Amniotic epithelial cell (primary cell): ENCODE measurements around the gene TARP.
"Not testable (repeated sequence)": the region's sequence is repeated elsewhere in the genome, so short reads cannot be mapped to it uniquely, and the experiment has no call there.

Experiments
- DNase-seq: peaks from one replicate; pipeline ENCODE4 v3.0.0-alpha.2; 2010; ENCODE audit warnings: low read depth

TARP gene

GRCh38 chr7:38262545-38262944 lies 10.9 kb downstream of the TARP start:
- no peak for DNase-seq

GRCh38 chr7:38262026-38262425 lies 11.4 kb downstream of the TARP start:
- DNase-seq = not testable (repeated sequence)

GRCh38 chr7:38261601-38262000 lies 11.8 kb downstream of the TARP start:
- DNase-seq = not testable (repeated sequence)

- not testable (repeated sequence) for DNase-seq
Measured at GRCh38 chr7:38259157-38259556, 14.3 kb downstream of the TARP start.

GRCh38 chr7:38257350-38257677 lies 16.1 kb downstream of the TARP start:
- DNase-seq = no peak

- not testable (repeated sequence) for DNase-seq
Measured at GRCh38 chr7:38249849-38250248, 23.6 kb downstream of the TARP start.

GRCh38 chr7:38248069-38248567 lies 25.3 kb downstream of the TARP start:
- DNase-seq = no peak

GRCh38 chr7:38245409-38245977 lies 27.9 kb downstream of the TARP start:
- no peak for DNase-seq

GRCh38 chr7:38244516-38244915 lies 28.9 kb downstream of the TARP start:
- no peak for DNase-seq

- peak; percentile 18 for DNase-seq
Measured at GRCh38 chr7:38243345-38243744, 30.1 kb downstream of the TARP start.

GRCh38 chr7:38242814-38243213 lies 30.6 kb downstream of the TARP start:
- no peak for DNase-seq

- DNase-seq = no peak
Measured at GRCh38 chr7:38241071-38241470, 32.4 kb downstream of the TARP start.

- not testable (repeated sequence) for DNase-seq
Measured at GRCh38 chr7:38239129-38239528, 34.3 kb downstream of the TARP start.

- DNase-seq = no peak
Measured at GRCh38 chr7:38235606-38236005, 37.8 kb downstream of the TARP start.

- not testable (repeated sequence) for DNase-seq
Measured at GRCh38 chr7:38234759-38235158, 38.7 kb downstream of the TARP start.

- peak; percentile 68 for DNase-seq
Measured at GRCh38 chr7:38232502-38233366, 40.7 kb downstream of the TARP start.

- peak; percentile 50 for DNase-seq
Measured at GRCh38 chr7:38229884-38230642, 43.4 kb downstream of the TARP start.

- DNase-seq = peak; percentile 89
Measured at GRCh38 chr7:38229386-38229785, 44.0 kb downstream of the TARP start.

- no peak for DNase-seq
Measured at GRCh38 chr7:38224392-38224791, 49.0 kb downstream of the TARP start.

GRCh38 chr7:38223306-38223705 lies 50.1 kb downstream of the TARP start:
- DNase-seq = peak; percentile 91

- peak; percentile 63 for DNase-seq
Measured at GRCh38 chr7:38222481-38223096, 50.8 kb downstream of the TARP start.

GRCh38 chr7:38220452-38220851 lies 53.0 kb downstream of the TARP start:
- DNase-seq = no peak
